Stimulated activated CD8-positive, alpha-beta memory T cell treated with anti-CD3 and anti-CD28 coated beads, Interleukin-4, amount 100 ng/mL, for 1 hour (primary cell): ENCODE data around the gene DENND6A.
"Not testable (repeated sequence)": the region's sequence is repeated elsewhere in the genome, so short reads cannot be mapped to it uniquely, and the experiment has no call there.

Source experiments
- DNase-seq, 2 donors: peaks; one replicate each; pipeline ENCODE4 v3.0.0-alpha.2; 2020; ENCODE audit warnings: low read depth in 2 of 2, low spot score in 1 of 2

Gene DENND6A

GRCh38 chr3:57696801-57697321, 4.0 kb upstream of the DENND6A start:
- no peak for DNase-seq

- no peak for DNase-seq
Measured at GRCh38 chr3:57694146-57694545, 1.3 kb upstream of the DENND6A start.

- DNase-seq = not testable (repeated sequence)
Measured at GRCh38 chr3:57692133-57692395, 813 bp downstream of the DENND6A start.

- no peak for DNase-seq
Measured at GRCh38 chr3:57691411-57692132, 1.3 kb downstream of the DENND6A start.

- no peak for DNase-seq
Measured at GRCh38 chr3:57689367-57690053, 3.4 kb downstream of the DENND6A start.

GRCh38 chr3:57688291-57688690, 4.6 kb downstream of the DENND6A start:
- DNase-seq = no peak

- no peak for DNase-seq
Measured at GRCh38 chr3:57683286-57683685, 9.6 kb downstream of the DENND6A start.

GRCh38 chr3:57682284-57682683, 10.6 kb downstream of the DENND6A start:
- DNase-seq = no peak

- no peak for DNase-seq
Measured at GRCh38 chr3:57681691-57682090, 11.2 kb downstream of the DENND6A start.

GRCh38 chr3:57680046-57680445, 12.8 kb downstream of the DENND6A start:
- DNase-seq = no peak

- no peak for DNase-seq
Measured at GRCh38 chr3:57675530-57675929, 17.3 kb downstream of the DENND6A start.

- DNase-seq = no peak
Measured at GRCh38 chr3:57673156-57673555, 19.7 kb downstream of the DENND6A start.

- DNase-seq = no peak
Measured at GRCh38 chr3:57670543-57670942, 22.3 kb downstream of the DENND6A start.

GRCh38 chr3:57661404-57661803, 31.5 kb downstream of the DENND6A start:
- no peak for DNase-seq

GRCh38 chr3:57659806-57660439, 33.0 kb downstream of the DENND6A start:
- no peak for DNase-seq

GRCh38 chr3:57659004-57659673, 33.7 kb downstream of the DENND6A start:
- no peak for DNase-seq

GRCh38 chr3:57658536-57658935, 34.3 kb downstream of the DENND6A start:
- no peak for DNase-seq

GRCh38 chr3:57655727-57656126, 37.1 kb downstream of the DENND6A start:
- DNase-seq = no peak

- DNase-seq = no peak
Measured at GRCh38 chr3:57654267-57654666, 38.6 kb downstream of the DENND6A start.

- DNase-seq = no peak
Measured at GRCh38 chr3:57652203-57652602, 40.7 kb downstream of the DENND6A start.

GRCh38 chr3:57647292-57647940, 45.5 kb downstream of the DENND6A start:
- DNase-seq = no peak
